K562 (cell line): ENCODE data around the gene NRXN2. TPM values are rescaled to one million over a fixed set of nuclear protein-coding genes. Genes with fewer than 3 reads are reported as not detected.

Source experiments
- ATAC-seq: fragments of 200-7000 bp; cut with Tn5 transposase; 3 replicates; pipeline ENCODE4 v1.9.1; 2020; ENCODE audit warnings: moderate library complexity
- BruUV-seq: library from RNA; stranded (reverse); fragments of 400-500 nt; replicated peaks from 2 replicates; lab custom pipeline; 2021; lab: Mats Ljungman, UMichigan
- CTCF ChIA-PET: fragments of 300-600 bp; formaldehyde crosslinking; extraction: SDS; loops from one replicate; lab custom pipeline; 2021; ENCODE audit warnings: low intra/inter-chr PET ratio; lab: Yijun Ruan, JAX
- POLR2A ChIA-PET: fragments of 300-600, 350-650 bp; sonication (Branson Sonifier 250); formaldehyde crosslinking; extraction: SDS; loops from one replicate; lab custom pipeline; 2021; ENCODE audit warnings: antibody characterized with exemption, inconsistent platforms; lab: Yijun Ruan, JAX
- DNase-seq, 4 experiments: peaks; one replicate each; pipeline versions ENCODE4 v3.0.0 to v3.0.0-alpha.2; 2011 to 2018; ENCODE audit warnings: low spot score in 3 of 4, mixed read lengths in 3 of 4; ENCODE audit errors: extremely low read depth in 1 of 4
- FAIRE-seq: peaks from 2 replicates; lab custom pipeline; 2011; peaks lifted over from hg19 to GRCh38; lab: Jason Lieb, UNC
- H2AFZ ChIP-seq: 2 replicates; pipeline ENCODE4 v1.6.0; 2011; ENCODE audit warnings: low read depth, low read length, control low read depth, inconsistent platforms
- H3K27ac ChIP-seq: fragments of 200-600 bp; 3 replicates; pipeline ENCODE4 v1.8.0; 2011; ENCODE audit warnings: low read depth, mild to moderate bottlenecking, control low read depth, inconsistent platforms, low read length, moderate library complexity, mixed read lengths; ENCODE audit errors: extremely low read depth
- H3K27me3 ChIP-seq, 2 experiments: fragments of 300-600 bp in 1 of 2; 2 replicates in 1 of 2; 3 replicates in 1 of 2; pipeline versions ENCODE4 v1.6.0 to v1.8.0; 2011; ENCODE audit warnings: inconsistent platforms in 2 of 2, low read length in 2 of 2, mild to moderate bottlenecking in 1 of 2, mixed read lengths in 1 of 2, moderate library complexity in 1 of 2; ENCODE audit not compliant: control insufficient read depth in 2 of 2, insufficient read depth in 2 of 2
- H3K36me3 ChIP-seq: fragments of 300-600 bp; 3 replicates; pipeline ENCODE4 v1.8.0; 2011; ENCODE audit warnings: mild to moderate bottlenecking, low read length, inconsistent platforms; ENCODE audit not compliant: control insufficient read depth, insufficient read depth
- H3K4me1 ChIP-seq, 2 experiments: fragments of 200-600 bp in 1 of 2; replicated peaks in 1 of 2; 2 replicates in 1 of 2; 3 replicates in 1 of 2; pipeline versions ENCODE4 v1.5.1 to v1.8.0; 2011; ENCODE audit warnings: inconsistent platforms in 2 of 2, low read length in 2 of 2, mild to moderate bottlenecking in 1 of 2, mixed read lengths in 1 of 2, moderate library complexity in 1 of 2; ENCODE audit not compliant: control insufficient read depth in 2 of 2, insufficient read depth in 2 of 2
- H3K4me2 ChIP-seq: 2 replicates; pipeline ENCODE4 v1.6.1; 2011; ENCODE audit warnings: low read length, control low read depth, inconsistent platforms, mixed read lengths; ENCODE audit not compliant: insufficient read depth
- H3K4me3 ChIP-seq: fragments of 200-600 bp; sonication (generic), shearing (Covaris generic); 2 replicates; pipeline ENCODE4 v1.5.1; 2016; ENCODE audit warnings: control low read depth, inconsistent platforms
- H3K79me2 ChIP-seq: fragments of 200-600 bp; 3 replicates; pipeline ENCODE4 v1.8.0; 2011; ENCODE audit warnings: low read length, inconsistent platforms; ENCODE audit not compliant: control insufficient read depth, insufficient read depth
- H3K9ac ChIP-seq, 2 experiments: 2 replicates each; pipeline versions ENCODE4 v1.6.0 to v1.6.1; 2011; ENCODE audit warnings: low read depth in 2 of 2, low read length in 2 of 2, control low read depth in 1 of 2, inconsistent platforms in 1 of 2, mild to moderate bottlenecking in 1 of 2, mixed read lengths in 1 of 2; ENCODE audit not compliant: insufficient read depth in 1 of 2
- H3K9me1 ChIP-seq: one replicate; pipeline ENCODE4 v1.6.0; 2011; ENCODE audit warnings: inconsistent platforms, mild to moderate bottlenecking, low read length, moderate library complexity; ENCODE audit not compliant: control insufficient read depth, insufficient read depth
- H3K9me3 ChIP-seq: replicated peaks from 2 replicates; pipeline ENCODE4 v1.5.1; 2011; ENCODE audit warnings: low read depth, low read length, inconsistent platforms; ENCODE audit not compliant: control insufficient read depth, insufficient read depth
- H4K20me1 ChIP-seq: replicated peaks from 2 replicates; pipeline ENCODE4 v1.6.1; 2011; ENCODE audit warnings: low read length, inconsistent platforms, mixed read lengths; ENCODE audit not compliant: control insufficient read depth, insufficient read depth
- CBX5 ChIP-seq: IDR thresholded peaks from 2 replicates; pipeline ENCODE4 v1.6.1; 2014; ENCODE audit warnings: low read depth, borderline replicate concordance
- DLX4 ChIP-seq: fragments of 250-450 bp; sonication (Bioruptor Pico); IDR thresholded peaks from 2 replicates; pipeline ENCODE4 v1.6.1; 2021; ENCODE audit warnings: mild to moderate bottlenecking
- DPF2 ChIP-seq: fragments of 450-650 bp; IDR thresholded peaks from 2 replicates; pipeline ENCODE4 v1.6.1; 2016
- EHMT2 ChIP-seq: fragments of 450-650 bp; IDR thresholded peaks from 2 replicates; pipeline ENCODE4 v1.6.1; 2018; ENCODE audit warnings: antibody characterized with exemption
- FOXA3 ChIP-seq, 2 experiments: fragments of 450-650 bp in 1 of 2; sonication (generic) in 1 of 2; formaldehyde crosslinking; IDR thresholded peaks in 1 of 2; conservative IDR thresholded peaks in 1 of 2; 2 replicates each; pipeline versions ENCODE4 v1.4.0 to v1.8.0; 2020 to 2022; ENCODE audit warnings: mild to moderate bottlenecking in 2 of 2, missing genetic modification reagents in 1 of 2
- HDAC2 ChIP-seq: fragments of 450-650 bp; IDR thresholded peaks from 2 replicates; pipeline ENCODE4 v1.6.1; 2016; ENCODE audit warnings: mild to moderate bottlenecking
- ILK ChIP-seq: fragments of 450-650 bp; IDR thresholded peaks from 2 replicates; pipeline ENCODE4 v1.6.1; 2016; ENCODE audit warnings: missing genetic modification characterization, low read depth, mild to moderate bottlenecking, missing compliant biosample characterization, moderate library complexity, borderline replicate concordance
- NFE2 ChIP-seq: IDR thresholded peaks from 2 replicates; pipeline ENCODE4 v1.6.1; 2014; ENCODE audit warnings: antibody characterized with exemption, low read depth
- PYGO2 ChIP-seq: fragments of 450-650 bp; IDR thresholded peaks from 2 replicates; pipeline ENCODE4 v1.6.1; 2016; ENCODE audit warnings: mild to moderate bottlenecking, missing genetic modification characterization, moderate library complexity, missing compliant biosample characterization
- SIRT6 ChIP-seq: IDR thresholded peaks from one replicate; pipeline ENCODE4 v1.6.1; 2012; ENCODE audit warnings: low read depth, mild to moderate bottlenecking, control low read depth, inconsistent platforms, low read length, moderate library complexity
- SUPT5H ChIP-seq: fragments of 450-650 bp; IDR thresholded peaks from 2 replicates; pipeline ENCODE4 v1.6.1; 2016
- VEZF1 ChIP-seq: fragments of 200-800 bp; sonication (Bioruptor generic); IDR thresholded peaks from 2 replicates; pipeline ENCODE4 v1.6.1; 2017; ENCODE audit warnings: missing genetic modification characterization, missing compliant biosample characterization
- ZBTB11 ChIP-seq, 3 experiments: fragments of 200-800 bp in 1 of 3; fragments of 250-450 bp in 1 of 3; fragments of 450-650 bp in 1 of 3; sonication (Bioruptor Pico) in 1 of 3; sonication (Bioruptor generic) in 1 of 3; formaldehyde crosslinking in 1 of 3; IDR thresholded peaks; 2 replicates each; pipeline versions ENCODE4 v1.6.1 to v1.8.0; 2016 to 2022; ENCODE audit warnings: mild to moderate bottlenecking in 2 of 3, missing genetic modification characterization in 2 of 3, missing compliant biosample characterization in 1 of 3, moderate library complexity in 1 of 3
- ZFP36 ChIP-seq: fragments of 150-350 bp; IDR thresholded peaks from 2 replicates; pipeline ENCODE4 v1.6.1; 2018; ENCODE audit warnings: low read length, low read depth; ENCODE audit not compliant: partially characterized antibody
- ZNF232 ChIP-seq: sonication (generic); formaldehyde crosslinking; IDR thresholded peaks from 2 replicates; pipeline ENCODE4 v1.8.0; 2022; ENCODE audit warnings: mild to moderate bottlenecking, missing genetic modification reagents
- ZNF584 ChIP-seq: fragments of 200-800 bp; sonication (Bioruptor generic); IDR thresholded peaks from 2 replicates; pipeline ENCODE4 v1.6.1; 2016; ENCODE audit warnings: low read depth, mild to moderate bottlenecking, missing genetic modification characterization, missing compliant biosample characterization
- ZNF75A ChIP-seq: fragments of 450-650 bp; formaldehyde crosslinking; IDR thresholded peaks from 2 replicates; pipeline ENCODE4 v1.4.0; 2020; ENCODE audit warnings: mild to moderate bottlenecking
- WGBS: fragments of 100-300 bp; shearing (Covaris generic); methylation state at CpG from one replicate; pipeline ENCODE4 v1.1.6; 2016; ENCODE audit warnings: low coverage, mixed read lengths; ENCODE audit not compliant: insufficient coverage; ENCODE audit errors: missing lambda C conversion rate; 5-methylcytosine and 5-hydroxymethylcytosine counted together
- in situ Hi-C: fragments of 300-500 bp; cut with MboI; formaldehyde crosslinking; loops from 4 replicates; pipeline ENCODE4 v1.15.0; 2018; ENCODE audit warnings: inconsistent platforms, mixed read lengths
- intact Hi-C: fragments of 100-400 bp; cut with micrococcal nuclease; formaldehyde crosslinking; loops from 2 replicates; pipeline ENCODE4 v1.14.2; 2022
- polyA plus RNA-seq, 8 experiments: library from polyadenylated mRNA; depleted of rRNA in 4 of 8; stranded (reverse) in 5 of 8; unstranded in 3 of 8; fragments of >200 nt; fragmentation: Nextera tagmentation in 2 of 8; fragmentation: Illumina TruSeq in 1 of 8; extraction: Ambion mirVana in 2 of 8; extraction: Trizol in 1 of 8; gene quantifications; 2 replicates each; pipeline versions ENCODE4 v1.2.1 to v1.2.3, GENCODE V29; 2011 to 2014; ENCODE audit warnings: inconsistent platforms in 1 of 8, missing spikeins in 1 of 8
- total RNA-seq, 7 experiments: library from RNA; depleted of rRNA in 6 of 7; stranded (reverse); fragments of >200 nt in 6 of 7; fragmentation: Illumina TruSeq in 2 of 7; extraction: Trizol in 2 of 7; gene quantifications; 2 replicates each; pipeline versions ENCODE4 v1.2.1 to v1.2.3, GENCODE V29; 2011 to 2021; ENCODE audit warnings: low replicate concordance in 1 of 7

The NRXN2 gene
- total and polyA plus RNA-seq, 9 of the 15 experiments (the other 6 are each of a cell fraction or from before 2014, with no cell fraction given), result 0.07 to 0.47 (median 0.15) TPM; not detected in 4

- Histone ChIP-seq H3K4me2 (no peak overlapping the region), H3K9ac (no peak overlapping the region), H3K36me3 (peaks cover 10% of the 10 kb centered on the region; the same call in 1 of the 3 replicates), H3K4me1 (peaks cover 17 to 79% of the 10 kb centered on the region in 2 experiments), H3K27ac (no peak overlapping the region), H3K9me3 (no peaks in the 10 kb centered on the region), H4K20me1 (peaks cover 7% of the 10 kb centered on the region), H2AFZ (no peak overlapping the region), H3K9me1 (peaks cover 3% of the 10 kb centered on the region), H3K27me3 (no peaks in the 10 kb centered on the region), H3K79me2 (no peaks in the 10 kb centered on the region), H3K4me3 (no peak overlapping the region)
- intact Hi-C loops, result no loop called here
- WGBS, result 74% methylated on average over 12 of the region's 19 CpGs
- POLR2A ChIA-PET, result interaction anchor here (0.6 to 1.4 kb wide), 2 partner anchors 8 to 17 kb away, joined by 3 to 4 read pairs; no protein-coding TSS in a partner anchor
- FAIRE-seq, result no peak
- in situ Hi-C loops, result no loop called here
- no TSS peak for BruUV-seq
- CTCF ChIA-PET, result interaction anchor here (0.6 kb wide), 1 partner anchor 99 kb away, joined by 4 read pairs; no protein-coding TSS in a partner anchor
- ATAC-seq, result no peak
- no peak for DNase-seq
- no peak for TF ChIP-seq PYGO2 (tag)
- TF ChIP-seq ZNF75A (CRISPR knock-in tag), result no peak
- no peak for TF ChIP-seq VEZF1 (CRISPR knock-in tag)
- TF ChIP-seq FOXA3 (CRISPR knock-in tag; conservative IDR thresholded peaks at IDR 0.05 in 1 of 2, IDR thresholded peaks at IDR 0.05 in 1 of 2), result no peak
- no peak for TF ChIP-seq NFE2
- TF ChIP-seq ZFP36, result peak; percentile 86
- TF ChIP-seq HDAC2, result peak; percentile 42; the same call in 1 of the 2 replicates
- no peak for TF ChIP-seq ZBTB11 (CRISPR knock-in tag; IDR thresholded peaks at IDR 0.05)
- TF ChIP-seq CBX5, result no peak
- no peak for TF ChIP-seq ZNF584 (CRISPR knock-in tag)
- no peak for TF ChIP-seq ILK
- no peak for TF ChIP-seq SUPT5H
- TF ChIP-seq SIRT6, result no peak
- no peak for TF ChIP-seq ZNF232 (CRISPR knock-in tag)
- TF ChIP-seq EHMT2, result no peak
- TF ChIP-seq DPF2, result no peak
- TF ChIP-seq DLX4, result no peak
Observed at GRCh38 chr11:64757549-64758329, 34.7 kb upstream of the NRXN2 start.
